HG02610 (cell line): ENCODE data around the gene HTR1E.
"Not testable (repeated sequence)": the region's sequence is repeated elsewhere in the genome, so short reads cannot be mapped to it uniquely, and the experiment has no call there.

Source experiments
- ATAC-seq: cut with Tn5 transposase; IDR thresholded peaks from one replicate; pipeline ENCODE4 v1.9.1; 2021; ENCODE audit warnings: mild to moderate bottlenecking, moderate library complexity; ENCODE audit not compliant: unreplicated experiment

HTR1E gene

GRCh38 chr6:86969573-86969972 lies 32.2 kb downstream of the HTR1E start:
- no peak for ATAC-seq

GRCh38 chr6:86973088-86973487 lies 35.8 kb downstream of the HTR1E start:
- no peak for ATAC-seq

- ATAC-seq = no peak
Observed at GRCh38 chr6:86978251-86978650, 40.9 kb downstream of the HTR1E start.

- ATAC-seq = no peak
Observed at GRCh38 chr6:87001494-87001893, 64.2 kb downstream of the HTR1E start.

- not testable (repeated sequence) for ATAC-seq
Observed at GRCh38 chr6:87002391-87002790, 65.1 kb downstream of the HTR1E start.

GRCh38 chr6:87006541-87006940 lies 69.2 kb downstream of the HTR1E start:
- not testable (repeated sequence) for ATAC-seq

GRCh38 chr6:87009581-87009980 lies 72.3 kb downstream of the HTR1E start:
- ATAC-seq = not testable (repeated sequence)

- no peak for ATAC-seq
Observed at GRCh38 chr6:87012035-87012434, 74.7 kb downstream of the HTR1E start.

- ATAC-seq = no peak
Observed at GRCh38 chr6:87012743-87013142, 75.4 kb downstream of the HTR1E start.

GRCh38 chr6:87016772-87017171 lies 79.4 kb downstream of the HTR1E start:
- no peak for ATAC-seq

- no peak for ATAC-seq
Observed at GRCh38 chr6:87027021-87027420, 89.7 kb downstream of the HTR1E start.

GRCh38 chr6:87029711-87030314 lies 92.5 kb downstream of the HTR1E start:
- ATAC-seq = no peak

GRCh38 chr6:87040729-87041128 lies 103.4 kb downstream of the HTR1E start:
- no peak for ATAC-seq

GRCh38 chr6:87045521-87046075 lies 108.3 kb downstream of the HTR1E start:
- ATAC-seq = no peak

GRCh38 chr6:87049779-87050178 lies 112.5 kb downstream of the HTR1E start:
- ATAC-seq = no peak

- no peak for ATAC-seq
Observed at GRCh38 chr6:87053312-87053711, 116.0 kb downstream of the HTR1E start.

- peak; percentile 65 for ATAC-seq
Observed at GRCh38 chr6:87054143-87054833, 117.0 kb downstream of the HTR1E start.

GRCh38 chr6:87059943-87060342 lies 122.6 kb downstream of the HTR1E start:
- no peak for ATAC-seq

GRCh38 chr6:87065117-87065516 lies 127.8 kb downstream of the HTR1E start:
- ATAC-seq = no peak
